Endothelial cell of umbilical vein (primary cell): ENCODE results near the gene STPG3.

Experiments used
- EZH2 ChIP-seq: IDR thresholded peaks from 2 replicates; pipeline ENCODE4 v1.6.1; 2012; ENCODE audit warnings: borderline replicate concordance, low read depth, mild to moderate bottlenecking, moderate library complexity, low read length, inconsistent platforms; ENCODE audit not compliant: severe bottlenecking
- JUN ChIP-seq: IDR thresholded peaks from 2 replicates; pipeline ENCODE4 v1.6.1; 2011; ENCODE audit warnings: borderline replicate concordance, low read depth; ENCODE audit not compliant: insufficient read length, insufficient read depth
- MYC ChIP-seq: IDR thresholded peaks from one replicate; pipeline ENCODE4 v1.6.1; 2011; ENCODE audit warnings: mild to moderate bottlenecking, low read depth, low read length
- POLR2A ChIP-seq: IDR thresholded peaks from 2 replicates; pipeline ENCODE4 v1.6.1; 2012; ENCODE audit warnings: low read depth, mild to moderate bottlenecking, control low read depth, low read length
- POLR2AphosphoS5 ChIP-seq: IDR thresholded peaks from 2 replicates; pipeline ENCODE4 v1.6.1; 2012; ENCODE audit warnings: low read depth, mild to moderate bottlenecking, control low read depth, low read length, moderate library complexity; ENCODE audit not compliant: insufficient read depth
- TF ChIP-seq, protein P1 (sequence below), 2 donors: IDR thresholded peaks; 1 replicate in 1 of 2; 2 replicates in 1 of 2; pipeline ENCODE4 v1.5.1; 2011; ENCODE audit warnings: low read length in 2 of 2, mild to moderate bottlenecking in 2 of 2, moderate library complexity in 2 of 2, control low read depth in 1 of 2, inconsistent platforms in 1 of 2, low read depth in 1 of 2; ENCODE audit not compliant: insufficient read depth in 1 of 2; ENCODE audit errors: extremely low read depth in 1 of 2
- TF ChIP-seq, protein P2 (sequence below): IDR thresholded peaks from 2 replicates; pipeline ENCODE4 v1.6.1; 2011; ENCODE audit not compliant: insufficient read depth, insufficient read length

DNA sequence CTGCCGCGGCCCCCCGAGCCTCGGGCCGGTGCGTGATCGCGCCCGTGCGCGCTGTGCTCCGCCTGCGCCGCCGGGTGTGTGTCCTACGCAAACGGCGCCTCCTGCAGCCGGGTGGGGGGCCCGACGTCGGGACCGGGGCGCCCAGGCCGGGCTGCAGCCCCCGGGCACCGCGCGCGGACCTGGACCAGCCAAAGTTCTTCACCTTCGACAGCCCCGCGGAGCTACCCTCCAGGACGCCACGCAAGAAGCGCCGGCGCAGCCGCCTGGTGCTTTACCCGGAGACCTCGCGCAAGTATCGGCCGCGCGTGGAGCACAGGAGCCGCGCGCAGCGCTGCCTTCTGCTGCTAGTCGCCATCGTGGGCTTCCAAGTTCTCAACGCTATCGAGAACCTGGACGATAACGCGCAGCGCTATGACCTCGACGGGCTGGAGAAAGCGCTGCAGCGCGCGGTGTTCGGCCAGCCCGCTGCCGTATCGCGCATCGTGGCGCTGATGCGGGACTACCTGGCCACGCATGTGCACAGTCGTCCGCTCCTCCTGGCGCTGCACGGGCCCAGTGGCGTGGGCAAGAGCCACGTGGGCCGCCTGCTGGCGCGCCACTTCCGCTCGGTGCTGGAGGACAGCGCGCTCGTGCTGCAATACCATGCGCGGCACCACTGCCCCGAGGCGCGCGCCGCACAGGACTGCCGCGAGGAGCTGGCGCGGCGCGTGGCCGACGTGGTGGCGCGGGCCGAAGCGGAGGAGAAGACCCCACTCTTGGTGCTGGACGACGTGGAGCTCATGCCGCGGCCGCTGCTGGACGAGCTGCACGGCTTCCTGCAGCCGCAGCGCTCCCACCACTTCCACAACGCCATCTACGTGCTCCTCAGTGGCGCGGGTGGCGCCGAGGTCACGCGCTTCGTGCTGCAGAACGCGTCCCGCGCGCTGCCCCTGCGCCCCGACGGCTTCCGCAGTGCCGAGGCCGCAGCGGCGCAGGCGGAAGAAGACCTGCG, 27.9 kb downstream of the STPG3 start:
- no peak for TF ChIP-seq POLR2A
- TF ChIP-seq, protein P1, sequence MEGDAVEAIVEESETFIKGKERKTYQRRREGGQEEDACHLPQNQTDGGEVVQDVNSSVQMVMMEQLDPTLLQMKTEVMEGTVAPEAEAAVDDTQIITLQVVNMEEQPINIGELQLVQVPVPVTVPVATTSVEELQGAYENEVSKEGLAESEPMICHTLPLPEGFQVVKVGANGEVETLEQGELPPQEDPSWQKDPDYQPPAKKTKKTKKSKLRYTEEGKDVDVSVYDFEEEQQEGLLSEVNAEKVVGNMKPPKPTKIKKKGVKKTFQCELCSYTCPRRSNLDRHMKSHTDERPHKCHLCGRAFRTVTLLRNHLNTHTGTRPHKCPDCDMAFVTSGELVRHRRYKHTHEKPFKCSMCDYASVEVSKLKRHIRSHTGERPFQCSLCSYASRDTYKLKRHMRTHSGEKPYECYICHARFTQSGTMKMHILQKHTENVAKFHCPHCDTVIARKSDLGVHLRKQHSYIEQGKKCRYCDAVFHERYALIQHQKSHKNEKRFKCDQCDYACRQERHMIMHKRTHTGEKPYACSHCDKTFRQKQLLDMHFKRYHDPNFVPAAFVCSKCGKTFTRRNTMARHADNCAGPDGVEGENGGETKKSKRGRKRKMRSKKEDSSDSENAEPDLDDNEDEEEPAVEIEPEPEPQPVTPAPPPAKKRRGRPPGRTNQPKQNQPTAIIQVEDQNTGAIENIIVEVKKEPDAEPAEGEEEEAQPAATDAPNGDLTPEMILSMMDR (IDR thresholded peaks at IDR 0.05; ENCODE audit: extremely low read depth in 1 of 2, insufficient read depth in 1 of 2, low read depth in 1 of 2, low read length in 2 of 2): no peak
- TF ChIP-seq JUN: no peak
- no peak for TF ChIP-seq POLR2AphosphoS5
- TF ChIP-seq, protein P2, sequence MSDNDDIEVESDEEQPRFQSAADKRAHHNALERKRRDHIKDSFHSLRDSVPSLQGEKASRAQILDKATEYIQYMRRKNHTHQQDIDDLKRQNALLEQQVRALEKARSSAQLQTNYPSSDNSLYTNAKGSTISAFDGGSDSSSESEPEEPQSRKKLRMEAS: no peak
- no peak for TF ChIP-seq EZH2
- TF ChIP-seq MYC: no peak
